Measurements from ENCODE around the gene KDM6B.

- TF ChIP-seq CTCF (IDR thresholded peaks at IDR 0.05) (no peak), POLR2AphosphoS5 (IDR thresholded peaks at IDR 0.05; ENCODE audit: low read depth, low read length) (no peak), SIN3A (IDR thresholded peaks at IDR 0.05; ENCODE audit: borderline replicate concordance, insufficient read depth, low read depth, low read length) (no peak)
Measured at GRCh38 chr17:7811251-7811650, 22.8 kb upstream of the KDM6B start.

Data from Panc1 (cell line).